PC-9 (cell line): Measurements from ENCODE around the gene SHISA7. TPM values are rescaled to one million over a fixed set of nuclear protein-coding genes. Genes with fewer than 3 reads are reported as not detected.

Experiments used
- BruUV-seq: library from RNA; stranded (reverse); fragments of 400-500 nt; replicated peaks from 2 replicates; lab custom pipeline; 2021; lab: Mats Ljungman, UMichigan
- CTCF ChIA-PET: fragments of 300-600 bp; sonication (Branson Sonifier 250); formaldehyde crosslinking; loops from one replicate; lab custom pipeline; 2022; ENCODE audit warnings: antibody characterized with exemption; lab: Charles Lee
- POLR2A ChIA-PET: fragments of 300-600 bp; sonication (Branson Sonifier 250); formaldehyde crosslinking; loops from one replicate; lab custom pipeline; 2022; ENCODE audit warnings: antibody characterized with exemption; ENCODE audit not compliant: unreplicated experiment; lab: Charles Lee
- DNase-seq, 2 experiments: peaks; one replicate each; pipeline versions ENCODE4 v3.0.0 to v3.0.0-alpha.2; 2015 to 2022; ENCODE audit warnings: mixed read lengths in 1 of 2
- H2AFZ ChIP-seq: fragments of 200-600 bp; sonication (generic); 2 replicates; pipeline ENCODE4 v1.8.1; 2017; ENCODE audit warnings: antibody characterized with exemption
- H3F3A ChIP-seq: fragments of 200-600 bp; sonication (generic); 2 replicates; pipeline ENCODE4 v1.8.1; 2017; ENCODE audit warnings: antibody characterized with exemption, mild to moderate bottlenecking, low read depth; ENCODE audit not compliant: insufficient read depth
- H3K27ac ChIP-seq: fragments of 200-600 bp; sonication (generic); 2 replicates; pipeline ENCODE4 v1.6.1; 2016; ENCODE audit warnings: mixed run types
- H3K27me3 ChIP-seq: fragments of 200-600 bp; sonication (generic); 2 replicates; pipeline ENCODE4 v1.6.1; 2016; ENCODE audit warnings: low read depth, mixed run types; ENCODE audit not compliant: insufficient read depth
- H3K36me3 ChIP-seq: fragments of 200-600 bp; sonication (generic); 2 replicates; pipeline ENCODE4 v1.6.1; 2016; ENCODE audit warnings: low read depth, mixed run types
- H3K4me1 ChIP-seq: fragments of 200-600 bp; sonication (generic); replicated peaks from 2 replicates; pipeline ENCODE4 v1.6.1; 2016; ENCODE audit warnings: mixed run types; ENCODE audit not compliant: insufficient read depth
- H3K4me2 ChIP-seq: fragments of 200-600 bp; sonication (generic); 2 replicates; pipeline ENCODE4 v1.6.1; 2017; ENCODE audit warnings: mixed run types
- H3K4me3 ChIP-seq: fragments of 200-600 bp; sonication (generic); 2 replicates; pipeline ENCODE4 v1.6.1; 2016; ENCODE audit warnings: mixed run types
- H3K79me2 ChIP-seq: fragments of 200-600 bp; sonication (generic); 2 replicates; pipeline ENCODE4 v1.6.1; 2017; ENCODE audit warnings: low read depth, mixed run types
- H3K9me2 ChIP-seq: fragments of 200-600 bp; sonication (generic); 2 replicates; pipeline ENCODE4 v1.8.1; 2017; ENCODE audit warnings: mild to moderate bottlenecking; ENCODE audit not compliant: insufficient read depth
- H3K9me3 ChIP-seq: fragments of 200-600 bp; sonication (generic); 2 replicates; pipeline ENCODE4 v1.8.1; 2016; ENCODE audit warnings: low read depth; ENCODE audit not compliant: insufficient read depth
- H4K20me1 ChIP-seq: fragments of 200-600 bp; sonication (generic); 2 replicates; pipeline ENCODE4 v1.8.1; 2017; ENCODE audit not compliant: insufficient read depth
- EZH2 ChIP-seq: fragments of 200-600 bp; sonication (generic); IDR thresholded peaks from 2 replicates; pipeline ENCODE4 v1.8.0; 2017; ENCODE audit warnings: antibody characterized with exemption, low read depth
- intact Hi-C: fragments of 100-400 bp; cut with micrococcal nuclease; formaldehyde crosslinking; loops from one replicate; pipeline ENCODE4 v1.10.0; 2022; ENCODE audit not compliant: unreplicated experiment
- total RNA-seq: library from RNA; stranded (reverse); gene quantifications from 2 replicates; pipeline ENCODE4 v1.2.3, GENCODE V29; 2021
- TF ChIP-seq, protein P1 (sequence below): fragments of 200-600 bp; sonication (generic); conservative IDR thresholded peaks from 2 replicates; pipeline ENCODE4 v1.6.1; 2017; ENCODE audit warnings: mixed run types, antibody characterized with exemption, mild to moderate bottlenecking, moderate library complexity

SHISA7 gene
- total RNA-seq, 1 experiment from 2014 or later, result not detected

DNA sequence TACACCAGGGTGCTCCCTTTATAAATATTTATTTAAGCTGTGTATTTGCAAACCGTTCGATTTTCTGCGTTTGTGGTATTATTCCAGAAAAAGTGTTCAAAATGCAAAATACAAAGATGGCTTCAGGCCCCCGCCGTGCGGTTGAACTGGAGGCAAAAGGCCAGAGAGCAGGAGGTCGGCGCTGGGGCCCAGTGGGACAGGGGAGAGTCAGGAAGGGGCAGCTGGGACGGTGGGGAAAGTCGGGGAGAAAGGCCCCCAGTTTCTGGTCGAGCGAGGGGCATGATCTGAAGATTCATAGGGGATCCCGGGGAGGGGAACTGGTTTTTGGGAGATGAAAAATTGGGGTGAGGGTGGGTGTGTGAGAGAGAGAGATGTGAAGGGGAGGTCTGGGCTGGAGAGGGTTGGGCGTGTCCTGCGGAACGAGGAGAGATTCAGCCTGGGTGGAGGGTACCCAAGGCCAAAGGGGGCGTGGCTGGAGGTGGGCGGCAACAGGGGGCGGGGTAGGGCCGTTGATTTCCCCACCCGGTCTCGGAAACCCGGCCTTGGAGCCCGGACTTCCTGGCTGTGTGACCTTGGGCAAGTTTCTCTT lies 17.7 kb upstream of the SHISA7 start:
- Histone ChIP-seq H2AFZ (peak overlapping the region; percentile 85), H4K20me1 (peaks cover 27% of the 10 kb centered on the region), H3K27ac (peak overlapping the region; percentile 68), H3K4me1 (peaks cover 12% of the 10 kb centered on the region), H3K4me3 (peak overlapping the region; percentile 90), H3K9me2 (no peaks in the 10 kb centered on the region), H3K9me3 (no peaks in the 10 kb centered on the region), H3K4me2 (peak overlapping the region; percentile 90), H3K79me2 (peaks cover 18% of the 10 kb centered on the region; the same call in 1 of the 2 replicates), H3K36me3 (no peaks in the 10 kb centered on the region), H3K27me3 (no peaks in the 10 kb centered on the region), H3F3A (peaks cover 27% of the 10 kb centered on the region; the same call in 1 of the 2 replicates)
- no TSS peak for BruUV-seq
- TF ChIP-seq EZH2, result no peak
- TF ChIP-seq, protein P1, sequence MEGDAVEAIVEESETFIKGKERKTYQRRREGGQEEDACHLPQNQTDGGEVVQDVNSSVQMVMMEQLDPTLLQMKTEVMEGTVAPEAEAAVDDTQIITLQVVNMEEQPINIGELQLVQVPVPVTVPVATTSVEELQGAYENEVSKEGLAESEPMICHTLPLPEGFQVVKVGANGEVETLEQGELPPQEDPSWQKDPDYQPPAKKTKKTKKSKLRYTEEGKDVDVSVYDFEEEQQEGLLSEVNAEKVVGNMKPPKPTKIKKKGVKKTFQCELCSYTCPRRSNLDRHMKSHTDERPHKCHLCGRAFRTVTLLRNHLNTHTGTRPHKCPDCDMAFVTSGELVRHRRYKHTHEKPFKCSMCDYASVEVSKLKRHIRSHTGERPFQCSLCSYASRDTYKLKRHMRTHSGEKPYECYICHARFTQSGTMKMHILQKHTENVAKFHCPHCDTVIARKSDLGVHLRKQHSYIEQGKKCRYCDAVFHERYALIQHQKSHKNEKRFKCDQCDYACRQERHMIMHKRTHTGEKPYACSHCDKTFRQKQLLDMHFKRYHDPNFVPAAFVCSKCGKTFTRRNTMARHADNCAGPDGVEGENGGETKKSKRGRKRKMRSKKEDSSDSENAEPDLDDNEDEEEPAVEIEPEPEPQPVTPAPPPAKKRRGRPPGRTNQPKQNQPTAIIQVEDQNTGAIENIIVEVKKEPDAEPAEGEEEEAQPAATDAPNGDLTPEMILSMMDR, result no peak
- intact Hi-C loops, result loop anchor here (5.0 kb wide), 1 partner anchor 37 kb away; no protein-coding TSS in a partner anchor
- DNase-seq, result peak; percentile 53 to 67
- ChIA-PET POLR2A (interaction anchor here (0.6 kb wide), 1 partner anchor 16 kb away, joined by 4 read pairs; no protein-coding TSS in a partner anchor), CTCF (interaction anchor here (0.6 kb wide), 1 partner anchor 841 kb away, joined by 5 read pairs; no protein-coding TSS in a partner anchor)

DNA sequence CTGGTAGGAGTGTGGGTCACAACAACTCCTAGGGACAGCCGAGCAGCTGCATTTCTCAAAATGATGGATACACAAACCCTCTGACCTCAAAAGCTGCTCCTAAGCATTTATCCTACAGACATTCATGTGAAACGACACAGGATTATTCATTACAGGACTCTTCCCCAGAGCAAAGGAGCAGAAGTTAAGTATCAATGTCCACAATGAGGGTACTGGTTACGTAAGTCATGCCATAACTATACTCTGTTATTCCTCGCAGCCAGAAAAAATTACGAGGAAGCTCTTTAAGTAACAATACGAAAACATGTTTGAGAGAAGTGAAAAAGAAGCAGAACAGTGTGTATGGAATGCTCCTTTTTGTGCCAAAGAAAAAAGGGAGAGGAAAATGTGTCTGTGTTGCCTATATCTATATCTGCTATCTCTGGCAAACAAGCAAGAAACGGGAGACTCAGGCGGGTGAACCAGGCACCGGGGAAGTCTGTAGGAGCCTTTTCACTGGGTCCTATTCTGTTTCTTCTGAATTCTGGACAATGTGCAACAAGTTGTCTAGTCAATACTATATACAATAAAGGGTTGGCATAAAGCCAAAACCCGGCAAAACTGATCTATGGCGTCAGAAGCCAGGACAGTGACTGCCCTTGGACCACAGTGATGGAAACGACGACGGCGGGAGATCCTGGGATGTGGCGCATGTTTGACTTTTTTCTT lies 17.0 kb upstream of the SHISA7 start:
- intact Hi-C loops, result loop anchor here (5.0 kb wide), 1 partner anchor 37 kb away; no protein-coding TSS in a partner anchor
- Histone ChIP-seq H3K79me2 (peaks cover 18% of the 10 kb centered on the region; the same call in 1 of the 2 replicates), H3K36me3 (no peaks in the 10 kb centered on the region), H3K27me3 (no peaks in the 10 kb centered on the region), H2AFZ (no peak overlapping the region), H3K4me1 (peaks cover 12% of the 10 kb centered on the region), H4K20me1 (peaks cover 29% of the 10 kb centered on the region), H3K9me2 (no peaks in the 10 kb centered on the region), H3K4me3 (peak overlapping the region; percentile 90; the same call in 1 of the 2 replicates), H3K9me3 (no peaks in the 10 kb centered on the region), H3K27ac (no peak overlapping the region), H3K4me2 (peak overlapping the region; percentile 90), H3F3A (peaks cover 27% of the 10 kb centered on the region; the same call in 1 of the 2 replicates)
- ChIA-PET CTCF (interaction anchor here (0.6 kb wide), 1 partner anchor 841 kb away, joined by 5 read pairs; no protein-coding TSS in a partner anchor), POLR2A (interaction anchor here (0.6 kb wide), 2 partner anchors 17 to 201 kb away, joined by 3 to 4 read pairs; no protein-coding TSS in a partner anchor)
- TF ChIP-seq EZH2, result no peak
- TF ChIP-seq, protein P1, result no peak
- no peak for DNase-seq
- TSS peak; percentile 58 for BruUV-seq

GRCh38 chr19:55459551-55459949 lies 16.4 kb upstream of the SHISA7 start:
- no peaks in the 10 kb centered on the region for H3K9me2 ChIP-seq
- BruUV-seq, result no TSS peak
- CTCF ChIA-PET, result interaction anchor here (1.2 kb wide), 1 partner anchor 15 kb away, joined by 6 read pairs; no protein-coding TSS in a partner anchor
- peaks cover 27% of the 10 kb centered on the region; the same call in 1 of the 2 replicates for H3F3A ChIP-seq
- peaks cover 12% of the 10 kb centered on the region for H3K4me1 ChIP-seq
- POLR2A ChIA-PET, result interaction anchor here (0.6 kb wide), 1 partner anchor 200 kb away, joined by 3 read pairs; no protein-coding TSS in a partner anchor
- peaks cover 32% of the 10 kb centered on the region for H4K20me1 ChIP-seq
- no peak overlapping the region for H2AFZ ChIP-seq
- H3K27ac ChIP-seq, result no peak overlapping the region
- peaks cover 18% of the 10 kb centered on the region; the same call in 1 of the 2 replicates for H3K79me2 ChIP-seq
- no peaks in the 10 kb centered on the region for H3K36me3 ChIP-seq
- H3K9me3 ChIP-seq, result no peaks in the 10 kb centered on the region
- intact Hi-C loops, result no loop called here
- H3K4me2 ChIP-seq, result no peak overlapping the region
- no peak for DNase-seq
- no peak for TF ChIP-seq EZH2
- TF ChIP-seq, protein P1, result no peak
- no peak overlapping the region for H3K4me3 ChIP-seq
- no peaks in the 10 kb centered on the region for H3K27me3 ChIP-seq
